ENCODE data around the gene CLMN.

CLMN gene

DNA sequence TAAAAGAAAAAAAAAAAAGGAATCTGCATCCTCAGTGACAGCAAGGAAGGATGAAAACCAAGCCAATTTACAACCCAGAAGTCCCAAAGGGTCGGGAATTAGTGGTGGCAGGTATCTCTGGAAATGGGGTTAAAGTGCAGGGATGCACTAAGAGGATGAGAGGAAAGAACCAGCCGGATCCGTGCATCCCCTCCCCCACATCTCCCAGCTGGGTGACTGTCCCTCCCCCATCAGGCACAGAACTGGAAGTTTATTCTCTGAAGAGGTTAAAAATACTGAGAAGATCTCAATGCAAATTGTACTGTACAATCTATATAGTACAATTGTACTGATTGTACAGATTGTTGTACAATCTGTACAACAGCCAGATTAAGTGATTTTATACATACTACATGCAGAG, 15.4 kb downstream of the CLMN start:
- DNase-seq (ENCODE audit: low spot score), result no peak

DNA sequence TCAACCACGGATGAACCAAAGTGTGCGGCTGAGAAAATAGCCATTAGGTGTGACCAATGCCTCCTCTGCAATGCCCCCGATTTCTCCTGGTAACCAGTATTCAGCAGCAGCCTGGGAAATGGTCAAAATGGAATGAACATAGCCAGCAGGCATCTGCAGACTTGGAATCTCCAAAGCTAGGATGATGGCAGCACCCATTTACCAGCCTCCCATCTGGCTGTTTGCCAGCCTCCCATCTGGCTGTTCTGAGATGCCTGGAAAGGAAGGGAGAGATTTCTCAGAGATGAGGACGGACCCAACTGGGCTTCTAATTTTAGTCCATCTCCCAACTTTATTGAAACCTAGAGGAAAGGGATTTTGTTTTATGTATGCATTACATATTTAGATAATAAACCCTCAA, 16.2 kb downstream of the CLMN start:
- DNase-seq (ENCODE audit: low spot score), result no peak

DNA sequence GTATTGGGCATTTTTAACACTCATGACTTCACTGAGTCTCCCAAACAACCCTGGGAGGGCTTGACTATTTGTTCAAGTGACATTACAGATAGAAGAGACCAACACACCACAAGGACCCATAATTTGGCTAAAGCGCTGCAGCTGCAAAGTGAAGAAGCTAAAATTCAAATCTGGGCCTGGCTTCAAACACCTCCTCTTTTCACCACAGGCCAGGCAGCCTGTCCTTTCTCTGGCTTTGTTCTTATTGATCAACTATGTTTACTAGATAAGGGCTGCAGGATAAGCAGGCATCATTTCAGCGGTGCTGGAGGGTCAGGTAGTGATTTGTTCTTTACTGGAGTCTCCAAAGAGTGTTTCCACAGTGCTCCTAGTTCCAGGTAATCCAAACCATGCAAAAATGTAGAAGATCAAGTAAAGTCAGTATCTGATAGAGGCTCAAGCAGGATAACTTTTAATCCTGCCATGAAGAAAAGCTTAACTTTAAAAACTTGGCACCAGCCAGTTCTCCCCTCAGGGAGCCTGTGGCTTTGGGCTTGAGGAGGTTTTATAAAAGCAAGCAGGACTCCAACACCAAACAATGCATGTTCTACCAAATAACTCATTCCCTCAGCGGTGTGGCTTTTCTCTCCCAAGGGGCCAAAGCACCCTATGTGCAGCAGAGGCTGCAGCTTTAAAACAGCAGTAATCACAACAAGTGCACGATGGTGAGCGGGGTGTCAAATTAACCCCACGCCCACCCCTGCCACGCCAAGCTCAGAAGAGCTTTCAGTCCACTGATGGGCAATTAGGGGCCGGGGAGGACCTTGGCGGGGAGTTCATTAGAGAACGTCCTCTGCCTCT, 16.8 kb downstream of the CLMN start:
- no peak for DNase-seq (ENCODE audit: low spot score)

DNA sequence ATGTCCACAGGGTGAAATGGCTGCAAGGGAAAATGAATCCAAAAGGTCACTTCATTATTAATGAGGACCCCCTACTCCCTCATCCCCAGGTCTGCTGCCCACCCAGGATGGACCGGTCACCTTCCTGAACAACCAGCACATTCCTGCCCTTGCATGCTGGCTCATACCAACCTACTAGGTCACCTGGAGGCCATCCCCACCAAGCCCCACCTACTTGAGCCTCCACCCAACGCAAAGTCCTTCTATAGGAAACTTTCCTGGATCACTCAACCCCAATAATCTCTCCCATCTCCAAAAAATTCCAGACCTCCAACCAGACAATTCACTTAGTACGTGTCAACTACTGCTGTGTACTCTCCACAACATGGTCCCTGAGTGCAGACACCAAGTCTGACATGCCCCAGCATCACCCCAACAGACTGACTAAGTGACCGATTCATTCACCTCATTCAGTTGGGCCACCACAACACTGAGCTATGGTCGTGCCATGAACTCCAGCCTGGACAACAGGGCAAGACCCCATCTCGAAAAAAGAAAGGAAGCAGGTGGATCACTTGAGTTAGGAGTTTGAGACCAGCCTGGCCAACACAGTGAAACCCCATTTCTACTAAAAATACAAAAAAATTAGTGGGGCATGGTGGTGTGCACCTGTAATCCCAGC, 18.1 kb downstream of the CLMN start:
- no peak for DNase-seq (ENCODE audit: low spot score)

DNA sequence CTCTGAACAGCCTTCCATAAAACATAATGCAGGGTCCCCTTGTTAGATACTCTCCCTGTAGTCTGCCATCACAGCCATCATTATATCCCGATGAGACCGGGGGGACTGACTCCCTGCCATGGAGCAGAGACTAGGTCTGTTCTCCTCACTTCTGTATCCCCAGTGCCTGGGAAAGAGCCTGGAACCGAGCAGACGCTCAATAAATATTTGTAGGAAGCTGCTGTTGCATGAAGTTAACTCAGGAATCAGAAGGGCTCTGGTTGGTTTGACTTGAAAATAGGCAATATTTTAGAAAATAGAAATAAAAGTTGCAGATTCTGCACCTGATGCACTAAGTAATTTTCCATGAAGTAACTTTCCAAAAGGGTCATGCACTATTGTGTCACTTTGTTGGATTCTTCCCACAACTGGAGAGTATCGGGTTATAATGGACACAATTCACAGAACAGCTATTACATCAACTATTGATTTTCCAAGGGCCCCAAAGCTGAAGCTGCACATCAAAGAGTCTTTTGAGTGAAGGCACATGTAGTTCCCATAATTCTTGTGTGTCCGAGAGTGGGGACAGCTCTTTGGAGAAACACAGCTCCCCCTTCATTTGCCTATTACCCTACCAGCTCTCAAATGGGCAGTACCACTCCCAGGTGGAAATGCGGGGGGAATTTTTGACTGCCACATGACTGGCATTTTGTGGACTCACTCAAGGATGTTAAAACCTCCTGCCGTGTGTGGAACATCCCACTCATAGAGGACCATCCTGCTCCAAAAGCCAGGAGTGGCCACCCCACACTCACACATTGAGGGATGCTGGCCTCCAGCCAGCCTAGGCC, 18.8 kb downstream of the CLMN start:
- no peak for DNase-seq (ENCODE audit: low spot score)

DNA sequence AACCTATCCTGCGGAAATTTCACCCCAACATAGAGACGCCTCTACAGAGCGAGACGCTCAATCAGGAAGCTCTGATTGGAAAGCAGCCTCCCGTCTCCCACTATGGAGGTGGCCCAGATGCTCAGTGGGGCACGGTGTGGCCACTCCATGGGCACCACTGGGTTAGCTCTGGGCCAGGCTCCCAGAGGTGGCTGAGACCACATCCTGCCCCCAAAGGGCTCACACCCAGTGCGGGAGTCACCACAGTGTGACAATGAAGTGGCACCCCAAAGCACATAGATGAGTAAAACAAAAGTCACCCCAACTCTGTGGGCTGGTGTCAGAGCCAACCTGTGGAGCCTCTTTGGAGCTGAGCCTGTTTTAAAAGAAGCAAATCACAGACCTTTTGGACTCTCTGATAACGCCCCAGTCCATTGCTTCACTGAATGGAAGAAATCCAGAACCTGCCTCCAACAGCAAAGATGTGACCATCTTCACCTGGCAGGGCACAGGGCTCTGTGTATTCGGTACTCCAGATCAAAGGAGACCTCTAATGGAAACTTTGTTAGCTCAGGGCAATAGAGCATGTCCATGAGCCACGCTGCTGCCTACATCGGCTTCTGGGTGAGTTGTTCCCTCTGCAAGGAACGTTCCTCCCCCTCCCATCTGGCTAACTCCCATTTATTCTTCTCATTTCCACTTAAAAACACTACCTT, 19.6 kb downstream of the CLMN start:
- DNase-seq (ENCODE audit: low spot score), result no peak

DNA sequence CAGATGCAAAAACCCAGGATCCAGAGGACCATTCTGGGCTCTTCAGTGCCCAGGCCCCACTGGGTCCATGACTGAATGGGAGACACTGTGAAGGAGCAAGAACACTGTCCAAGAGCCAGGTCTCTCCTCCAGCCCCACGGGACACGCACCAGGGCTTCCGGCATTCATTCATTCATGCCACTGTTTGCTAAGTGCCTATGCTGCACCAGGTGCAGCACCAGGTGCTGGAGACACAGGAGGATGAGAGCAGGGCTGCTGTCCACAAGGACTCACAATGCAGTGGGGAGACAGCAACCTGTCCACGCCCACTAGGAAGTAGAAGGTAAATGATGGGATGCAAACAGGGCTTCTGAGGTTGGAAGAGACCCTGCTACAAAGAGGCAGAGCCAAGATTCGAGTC, 20.4 kb downstream of the CLMN start:
- DNase-seq (ENCODE audit: low spot score), result no peak

DNA sequence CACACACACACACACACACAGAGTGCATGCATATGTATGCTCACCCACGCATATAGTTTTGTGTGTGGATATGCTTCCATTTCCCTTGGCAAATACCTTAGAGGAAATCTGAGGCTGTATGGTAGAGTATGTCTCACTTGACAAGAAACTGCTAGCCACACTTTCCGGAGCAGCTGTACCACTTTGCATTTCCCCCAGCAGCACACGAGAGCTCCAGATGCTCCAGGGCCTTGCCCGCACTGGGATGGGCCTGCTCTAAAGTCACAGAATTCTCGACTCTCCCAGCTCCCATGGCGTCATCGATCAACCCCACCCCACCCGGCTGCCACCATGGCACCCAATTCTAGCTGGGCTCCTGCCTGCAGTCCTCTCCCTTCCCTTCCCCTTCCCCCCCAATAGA, 21.9 kb downstream of the CLMN start:
- no peak for DNase-seq (ENCODE audit: low spot score)

DNA sequence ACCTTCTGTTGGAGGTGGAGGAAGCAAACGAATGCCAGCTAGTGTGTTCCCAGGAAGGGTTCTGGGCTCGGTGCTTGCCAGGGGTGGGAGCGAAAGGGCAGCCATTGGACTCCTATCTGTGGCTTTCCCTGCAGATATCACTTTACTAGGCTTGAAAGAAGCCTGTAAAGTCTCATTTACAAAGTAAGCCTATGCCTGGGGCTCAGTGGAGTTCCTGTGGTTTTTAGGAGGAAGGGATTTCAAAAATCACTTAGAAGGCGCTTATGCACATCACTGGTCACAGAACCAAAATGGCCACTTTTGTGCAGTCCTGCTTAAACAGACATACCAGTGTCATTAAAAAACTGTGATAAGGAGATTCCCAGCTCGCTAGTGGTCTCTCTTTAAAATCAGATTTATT, 22.7 kb downstream of the CLMN start:
- no peak for DNase-seq (ENCODE audit: low spot score)

DNA sequence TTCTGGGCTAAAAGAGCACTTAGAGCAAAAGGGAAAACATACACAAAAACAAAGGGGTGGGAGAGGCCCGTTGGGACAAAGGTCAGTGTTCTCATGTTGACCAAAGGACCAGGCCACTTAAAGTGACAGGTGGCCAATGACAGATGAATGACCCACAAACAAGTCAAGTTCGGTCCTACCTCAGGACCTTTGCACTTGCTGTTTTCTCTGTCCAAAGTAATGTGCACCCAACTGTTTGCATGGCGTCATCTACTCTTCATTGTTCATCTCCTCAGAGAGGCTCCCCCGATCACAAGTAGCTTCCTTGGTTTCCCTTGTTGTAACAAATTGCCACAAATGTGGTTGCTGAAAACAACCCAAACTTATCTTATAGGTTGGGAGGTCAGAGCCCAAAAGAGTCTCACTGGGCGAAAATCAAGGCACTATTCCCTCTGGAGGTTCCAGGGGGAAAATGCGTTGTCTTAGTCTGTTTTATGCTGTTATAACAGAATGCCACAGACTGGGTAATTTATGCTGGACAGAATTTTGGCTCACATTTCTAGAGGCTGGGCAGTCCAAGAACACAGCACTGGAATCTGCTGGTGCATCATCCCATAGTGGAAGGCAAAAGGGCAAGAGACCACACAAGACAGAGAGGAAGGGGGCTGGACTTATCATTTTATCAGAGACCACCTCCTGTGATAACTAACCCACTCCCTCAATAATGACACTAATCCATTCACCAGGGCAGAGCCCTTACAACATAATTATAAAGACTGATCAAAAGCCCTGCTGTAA, 23.9 kb downstream of the CLMN start:
- no peak for DNase-seq (ENCODE audit: low spot score)

DNA sequence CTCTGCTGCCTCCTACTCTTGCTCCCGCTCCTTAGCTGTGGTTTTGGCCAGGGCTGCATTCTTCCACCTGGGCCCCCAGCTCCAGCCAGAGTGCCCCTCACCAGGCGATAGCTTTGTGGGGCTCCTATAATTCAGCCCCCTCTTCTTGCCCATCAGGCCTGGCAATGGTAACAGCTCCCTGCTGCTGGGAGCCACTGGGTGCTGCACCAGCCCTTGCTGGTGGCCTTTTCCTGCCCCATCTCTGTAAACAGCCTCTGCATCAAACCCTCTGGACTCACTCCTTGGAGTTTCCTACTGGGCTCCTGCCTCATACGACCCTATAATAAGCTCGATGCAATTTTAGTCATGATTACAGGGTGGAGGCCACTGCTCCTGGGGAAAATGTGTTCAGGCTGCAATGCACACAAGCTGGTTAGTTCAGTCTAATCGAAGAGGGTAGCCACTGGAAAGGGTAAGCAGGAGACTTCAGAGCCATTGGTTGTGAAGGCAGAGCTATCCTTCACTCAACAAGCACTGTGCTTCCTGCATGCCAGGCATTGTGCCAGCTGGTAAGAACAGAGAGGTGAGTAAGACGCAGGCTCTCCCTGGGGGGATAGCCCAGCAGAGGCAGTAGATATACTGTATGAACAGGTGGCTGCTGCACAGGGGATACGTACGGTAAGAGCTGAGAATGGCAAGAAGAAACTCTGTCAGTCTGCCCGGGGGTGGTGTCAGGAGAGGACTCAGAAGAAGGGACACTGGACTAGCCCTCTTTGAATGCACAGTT, 24.7 kb downstream of the CLMN start:
- no peak for DNase-seq (ENCODE audit: low spot score)

DNA sequence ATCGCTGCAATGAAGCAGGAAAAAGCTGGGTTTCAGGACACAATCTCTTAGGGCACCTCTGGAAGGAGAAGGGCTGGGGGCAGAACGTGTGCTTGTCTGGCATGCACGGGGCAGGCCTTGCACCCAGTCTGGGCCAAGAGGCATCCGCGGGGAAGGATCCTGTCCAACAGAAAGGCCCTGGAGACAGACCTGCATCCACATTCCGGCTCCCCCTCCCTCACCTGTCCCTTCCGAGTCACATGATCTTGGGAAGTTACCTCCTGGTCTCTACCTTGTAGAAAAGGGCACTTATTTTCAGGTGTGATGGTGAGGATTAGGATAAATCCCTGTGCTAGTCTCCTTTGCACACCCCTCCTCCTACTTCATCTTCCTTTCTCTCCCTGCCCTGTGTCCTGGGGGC, 25.4 kb downstream of the CLMN start:
- no peak for DNase-seq (ENCODE audit: low spot score)

DNA sequence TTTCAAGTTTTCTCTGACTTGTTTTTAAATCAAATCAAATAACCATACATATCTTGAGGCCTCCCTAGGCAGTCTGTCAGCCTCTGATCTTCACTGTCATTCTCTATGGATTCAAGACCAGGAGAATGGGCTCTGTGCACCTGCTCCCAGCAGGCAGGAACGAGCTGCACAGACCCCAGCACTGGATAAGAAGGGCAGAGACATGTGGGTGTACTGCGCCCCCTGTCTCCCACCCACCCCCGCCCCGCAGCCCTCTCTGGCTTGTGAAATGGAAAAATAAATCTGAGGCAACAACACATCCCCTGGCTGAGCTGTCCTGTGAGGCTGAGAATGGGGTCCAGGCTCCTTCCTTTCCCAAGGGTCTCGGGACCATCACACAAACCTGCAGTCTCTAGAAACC, 26.3 kb downstream of the CLMN start:
- DNase-seq (ENCODE audit: low spot score), result no peak

DNA sequence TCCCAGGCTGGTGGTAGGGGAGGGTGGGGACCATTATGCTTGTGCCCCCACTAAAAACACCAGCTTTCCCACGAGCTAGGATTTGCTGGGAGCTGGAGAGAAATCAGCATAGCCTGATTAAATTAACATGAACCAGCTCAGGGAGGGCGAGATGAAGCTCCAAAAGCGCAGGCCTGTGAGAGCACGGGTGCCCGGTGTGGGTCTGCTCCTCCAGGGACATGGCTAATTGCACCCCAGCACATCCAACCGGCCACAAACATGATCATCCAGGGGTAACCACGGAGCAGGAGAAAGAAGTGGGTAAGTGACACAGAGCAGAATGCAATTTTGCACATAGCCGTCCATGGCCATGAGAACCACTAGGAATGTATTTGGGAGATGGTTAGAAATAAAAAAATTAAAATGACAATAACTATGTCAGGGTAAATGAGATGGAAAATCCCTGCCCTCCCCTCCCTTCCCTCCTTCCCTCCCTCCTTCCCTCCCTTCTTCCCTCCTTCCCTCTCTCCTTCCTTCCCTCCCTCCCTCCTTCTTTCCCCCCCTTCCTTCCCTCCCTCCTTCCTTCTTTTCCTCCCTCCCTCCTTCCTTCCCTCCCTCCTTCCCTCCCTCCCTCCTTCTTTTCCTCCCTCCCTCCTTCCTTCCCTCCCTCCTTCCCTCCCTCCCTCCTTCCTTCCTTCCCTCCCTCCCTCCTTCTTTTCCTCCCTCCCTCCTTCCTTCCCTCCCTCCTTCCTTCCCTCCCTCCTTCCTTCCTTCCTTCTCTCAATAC, 26.9 kb downstream of the CLMN start:
- DNase-seq (ENCODE audit: low spot score), result no peak

DNA sequence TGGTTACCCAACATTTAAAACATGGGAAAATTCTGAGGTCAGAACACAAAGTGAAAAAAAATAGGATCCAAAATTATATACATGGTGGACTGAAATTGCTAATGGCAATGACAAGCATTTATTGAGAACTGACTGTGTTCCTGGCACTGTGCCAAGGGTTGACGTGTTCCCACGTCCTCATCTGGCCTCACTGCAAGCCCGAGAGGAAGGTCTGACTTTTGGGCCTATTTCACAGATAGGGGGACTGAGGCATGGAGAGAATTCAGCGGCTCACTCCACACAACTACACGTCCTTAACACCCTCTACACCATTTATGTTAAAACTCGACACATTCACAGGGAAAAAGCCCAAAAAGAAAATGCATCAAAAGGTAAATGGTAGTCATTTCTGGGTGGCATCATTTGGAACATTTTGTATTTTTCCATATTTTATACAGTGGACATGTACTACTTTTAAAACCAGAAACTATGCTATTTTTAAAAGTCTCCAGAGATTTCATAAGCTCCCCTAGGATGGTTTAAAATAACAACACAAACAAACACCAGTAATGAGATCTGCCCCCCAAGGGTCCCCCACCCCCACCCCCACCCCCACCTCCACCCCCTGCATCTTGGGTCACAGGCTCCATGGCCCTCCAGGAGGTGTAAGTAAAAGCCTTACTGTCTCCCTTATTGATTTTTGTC, 27.7 kb downstream of the CLMN start:
- DNase-seq (ENCODE audit: low spot score), result peak; percentile 70

DNA sequence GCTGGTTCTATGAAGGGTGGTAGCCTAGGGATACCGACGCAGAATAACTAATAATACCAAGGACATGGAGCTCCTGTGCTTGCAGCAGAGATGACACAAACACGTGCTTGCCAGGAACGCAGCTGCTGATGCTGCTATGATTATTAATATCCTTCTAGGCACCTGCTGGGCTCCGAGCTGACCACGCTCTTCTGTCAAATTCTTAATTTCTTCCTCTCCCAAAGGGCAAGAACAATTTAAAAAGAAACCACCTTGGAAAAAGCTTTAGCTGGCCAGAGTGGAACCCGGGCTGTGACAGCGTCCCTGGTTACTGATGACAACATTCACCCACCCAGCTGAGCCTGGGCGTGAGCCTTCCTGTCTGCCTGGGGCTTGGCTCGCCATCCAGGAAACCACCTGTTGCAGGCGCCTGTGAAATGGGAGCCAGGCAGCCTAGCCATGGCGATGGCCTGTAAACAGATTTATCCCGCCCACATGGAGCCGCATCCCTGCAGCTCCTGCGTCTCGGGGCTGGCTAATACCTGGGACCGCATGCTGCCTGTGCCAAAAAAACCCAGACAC, 28.8 kb downstream of the CLMN start:
- DNase-seq (ENCODE audit: low spot score), result peak; percentile 43

DNA sequence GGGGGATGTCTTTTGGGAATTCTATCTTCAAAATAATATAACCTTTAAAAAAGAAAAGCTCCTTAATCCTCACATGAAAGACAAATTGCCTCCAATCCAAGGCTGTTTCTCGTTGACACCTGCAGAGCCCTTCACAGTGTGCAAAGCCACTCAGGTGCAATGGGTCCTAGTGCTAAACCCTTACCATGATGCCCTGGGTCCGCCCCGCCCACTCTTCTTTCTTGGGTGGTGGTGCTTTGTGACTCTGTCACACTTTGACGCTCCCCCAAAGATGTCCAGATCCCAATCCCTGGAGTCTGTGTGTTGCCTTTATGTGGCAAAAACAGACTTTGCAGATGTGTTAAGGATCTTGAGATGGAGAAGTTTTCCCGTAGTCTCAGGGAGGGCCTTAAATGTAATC, 29.7 kb downstream of the CLMN start:
- DNase-seq (ENCODE audit: low spot score), result no peak

DNA sequence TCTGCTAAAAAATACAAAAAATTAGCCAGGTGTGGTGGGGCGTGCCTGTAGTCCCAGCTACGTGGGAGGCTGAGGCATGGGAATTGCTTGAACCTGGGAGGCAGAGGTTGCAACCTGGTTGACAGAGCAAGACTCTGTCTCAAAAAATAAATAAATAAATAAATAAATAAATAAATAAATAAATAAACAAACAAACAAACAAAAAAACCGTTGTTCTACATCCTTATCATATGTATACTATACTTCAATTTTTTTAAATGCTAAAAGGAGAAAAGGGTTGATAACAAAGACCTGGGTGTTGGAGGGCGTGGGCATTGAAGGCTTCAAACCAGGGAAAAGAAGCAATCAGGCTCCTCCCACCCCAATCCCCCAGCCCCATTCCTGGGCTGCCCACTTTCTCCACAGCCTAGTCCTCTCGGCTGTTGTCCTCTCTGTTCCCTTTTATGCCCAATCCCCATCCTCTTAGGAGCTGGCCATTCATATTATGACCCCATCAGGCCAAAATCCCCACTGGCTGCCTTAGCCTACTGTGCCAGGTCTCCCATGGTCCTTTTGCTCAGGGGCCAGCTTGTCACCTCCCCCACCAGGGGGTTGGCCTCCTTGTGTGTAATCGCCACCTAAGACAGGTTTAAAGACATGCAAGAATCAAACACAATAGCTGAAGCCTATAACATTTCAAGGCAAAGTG, 30.2 kb downstream of the CLMN start:
- DNase-seq (ENCODE audit: low spot score), result no peak

Data from kidney capillary endothelial cell (primary cell).